ENCODE measurements around the gene PADI2.
"Not testable (repeated sequence)": the region's sequence is repeated elsewhere in the genome, so short reads cannot be mapped to it uniquely, and the experiment has no call there.

The PADI2 gene

DNA sequence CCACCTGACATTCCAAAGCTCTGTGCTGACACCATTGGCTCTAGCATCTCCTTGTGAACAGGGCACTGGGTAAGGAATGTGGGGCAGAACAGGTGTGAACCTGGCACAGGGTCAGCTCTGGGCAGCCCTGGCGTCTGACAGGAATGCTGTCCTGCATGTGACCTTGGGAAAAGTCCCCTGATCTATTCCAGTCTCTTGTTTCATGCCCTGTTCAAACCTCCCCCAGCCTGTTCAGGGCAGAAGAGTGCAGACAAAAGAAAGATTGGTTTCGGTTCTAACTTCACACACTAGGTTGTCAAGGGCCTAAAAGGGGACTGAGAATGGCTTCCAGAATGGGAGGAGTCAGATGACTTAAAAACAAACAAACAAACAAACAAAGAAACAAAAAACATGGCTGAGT lies 37.8 kb downstream of the PADI2 start:
- DNase-seq (ENCODE audit: low spot score), result no peak

DNA sequence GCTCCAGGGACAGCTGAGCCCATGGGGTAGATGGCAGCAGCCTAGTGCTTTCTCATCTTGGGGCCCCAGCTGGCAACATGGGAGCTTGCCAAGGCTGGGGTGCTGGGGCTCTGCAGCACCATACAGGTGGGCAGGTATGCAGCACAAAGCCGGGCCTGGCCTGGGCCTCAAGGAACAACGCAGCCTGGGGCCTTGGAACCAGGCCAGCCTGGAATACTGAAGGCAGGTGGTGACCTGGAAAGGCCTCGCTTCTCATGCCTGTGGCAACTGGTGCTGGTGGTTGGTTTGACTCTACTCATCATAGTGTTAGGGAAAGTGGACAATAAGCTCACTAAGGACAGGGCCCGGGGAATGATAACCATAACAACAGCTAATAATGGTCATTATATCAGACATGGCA lies 38.4 kb downstream of the PADI2 start:
- DNase-seq (ENCODE audit: low spot score), result no peak

DNA sequence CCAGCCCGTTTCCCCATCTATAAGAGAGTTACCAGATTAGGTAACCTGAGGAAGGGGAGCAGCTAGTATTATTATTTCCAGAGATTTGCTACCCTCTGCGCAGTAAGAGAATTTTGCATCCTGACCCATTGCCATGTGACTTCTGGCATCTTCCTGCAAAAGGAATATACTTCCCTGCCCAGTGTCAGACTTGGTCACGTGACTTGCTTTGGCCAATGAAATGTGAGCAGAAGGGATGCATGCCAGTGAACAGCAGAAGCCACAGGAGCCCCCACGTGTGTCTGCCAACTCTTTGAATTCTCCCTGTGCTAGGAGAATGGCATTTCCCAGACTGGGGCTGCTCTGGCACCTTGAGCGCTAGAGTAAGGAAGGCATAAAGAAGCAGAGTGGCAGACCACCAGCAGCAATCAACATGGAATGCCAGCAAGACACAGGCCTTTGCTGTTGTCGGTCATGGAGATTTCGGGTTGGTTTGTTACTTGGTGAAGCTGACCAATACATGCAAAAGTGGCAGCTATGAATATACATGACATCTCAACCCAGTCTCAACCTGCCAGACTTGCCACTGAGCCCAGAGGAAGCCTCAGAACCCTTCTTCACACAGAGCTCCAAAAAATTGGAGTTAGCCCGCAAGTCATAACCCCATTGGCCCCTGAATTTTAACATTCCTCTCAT lies 39.0 kb downstream of the PADI2 start:
- no peak for DNase-seq (ENCODE audit: low spot score)

DNA sequence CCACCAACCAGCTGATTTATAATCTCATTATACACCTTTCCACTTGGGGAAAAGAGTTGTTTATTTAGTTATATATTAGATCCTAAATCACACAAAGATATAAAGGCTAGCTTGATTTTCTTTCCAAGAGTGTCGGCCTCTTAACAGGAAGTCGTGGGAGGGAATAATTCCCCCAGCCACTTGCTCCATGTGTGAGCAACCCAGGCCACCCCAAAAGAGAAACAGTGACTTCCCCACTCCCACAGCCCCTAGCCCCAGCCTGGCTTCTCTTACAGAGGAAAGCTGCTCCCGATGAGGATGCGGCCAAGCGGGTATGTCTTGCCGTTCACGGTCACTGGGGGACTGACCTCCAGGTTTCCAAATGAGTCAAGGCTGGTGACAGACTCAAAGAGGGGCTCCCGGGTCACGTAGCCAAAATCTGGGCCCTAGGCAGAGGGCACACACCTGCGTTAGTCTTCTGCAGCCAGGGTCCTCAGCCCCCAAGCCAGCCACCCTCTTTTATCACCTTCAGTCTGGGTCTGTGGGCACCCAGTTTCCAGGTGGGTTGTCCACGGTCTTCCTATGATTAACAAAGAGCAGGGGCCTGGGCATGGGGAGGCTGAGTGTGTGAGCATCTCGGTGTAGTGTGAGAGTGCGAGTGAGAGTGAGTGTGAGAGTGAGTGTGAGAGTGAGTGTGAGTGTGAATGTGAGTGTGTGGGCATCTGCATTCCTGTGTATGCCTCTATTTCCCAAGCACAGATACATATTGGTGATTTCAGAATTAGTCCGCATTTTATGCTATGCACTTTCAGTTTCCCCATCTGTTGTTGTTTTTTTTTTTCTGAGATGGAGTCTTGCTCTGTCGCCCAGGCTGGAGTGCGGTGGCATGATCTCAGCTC lies 40.0 kb downstream of the PADI2 start:
- DNase-seq (ENCODE audit: low spot score), result no peak

DNA sequence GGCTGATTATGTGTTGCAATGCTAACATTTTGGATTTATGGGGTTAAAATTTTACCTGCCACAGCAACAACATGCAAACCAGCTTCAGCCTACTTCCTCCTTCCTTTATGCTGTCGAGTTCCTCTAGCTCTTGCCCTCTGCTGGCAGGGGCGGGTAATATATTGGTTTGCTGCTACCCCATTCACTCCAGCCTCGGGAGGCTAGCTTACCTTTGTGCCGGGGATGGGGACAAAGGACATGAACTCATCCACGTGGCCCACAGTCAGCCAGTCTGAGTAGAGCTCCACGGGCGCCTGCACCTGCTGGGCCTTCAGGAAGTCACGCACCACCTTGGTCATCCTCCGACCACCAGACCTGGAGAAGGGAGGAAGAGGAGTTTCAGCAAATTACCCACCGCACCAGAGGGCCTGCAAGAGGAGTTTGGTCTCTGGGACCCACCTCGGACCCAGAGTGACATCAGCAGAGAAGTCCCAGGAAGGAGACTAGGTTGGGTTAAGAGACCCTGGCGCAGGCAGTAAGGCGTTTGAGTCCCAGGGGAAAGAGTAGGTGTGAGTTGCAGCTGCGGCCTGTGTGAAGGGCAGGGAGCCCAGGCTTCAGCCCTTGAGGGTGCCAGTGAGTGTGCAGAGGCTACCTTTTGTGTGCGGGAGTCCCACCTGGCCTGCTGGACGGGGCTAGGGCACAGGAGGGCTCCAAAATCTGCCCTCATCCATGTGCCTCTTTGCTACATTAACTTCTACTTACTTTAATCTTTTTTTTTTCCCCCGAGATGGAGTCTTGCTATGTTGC lies 43.6 kb downstream of the PADI2 start:
- DNase-seq (ENCODE audit: low spot score), result peak; percentile 2

DNA sequence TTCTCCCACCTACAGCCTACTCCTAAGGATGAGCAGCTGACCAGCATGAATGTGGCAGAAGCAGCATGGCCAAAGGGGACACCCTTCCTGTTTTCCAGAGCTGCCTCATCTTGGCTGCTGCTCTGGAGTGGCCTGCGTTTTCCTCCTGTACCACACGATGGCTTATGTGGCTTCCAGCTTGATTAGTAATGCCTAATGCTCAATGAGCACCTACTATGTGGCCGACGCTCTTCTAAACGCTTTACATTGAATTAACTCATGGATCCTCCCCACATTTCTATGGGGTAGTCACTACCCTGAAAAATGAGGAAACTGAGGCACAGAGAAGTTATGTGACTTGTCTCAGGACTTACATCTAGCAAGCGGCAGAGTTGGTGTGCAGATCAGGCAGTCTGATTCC lies 47.5 kb downstream of the PADI2 start:
- no peak for DNase-seq (ENCODE audit: low spot score)

DNA sequence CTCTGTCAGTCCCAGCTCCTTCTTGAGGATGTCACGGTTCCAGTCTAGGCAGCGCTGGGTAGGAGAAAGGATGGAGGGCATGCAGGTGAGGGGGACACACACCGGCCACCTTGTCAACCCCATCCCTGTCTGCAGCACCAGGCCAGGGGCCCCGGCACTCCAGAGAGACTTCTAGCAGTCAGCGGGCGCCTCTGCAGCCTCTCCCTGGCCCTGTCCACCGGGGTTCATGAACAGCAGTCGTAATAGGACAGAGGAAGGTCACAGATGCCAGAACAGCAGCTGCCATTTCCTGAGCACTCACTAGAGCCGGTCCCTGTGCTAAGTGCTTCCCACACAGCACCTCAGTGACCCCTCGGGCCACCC lies 49.1 kb downstream of the PADI2 start:
- DNase-seq (ENCODE audit: low spot score), result no peak

DNA sequence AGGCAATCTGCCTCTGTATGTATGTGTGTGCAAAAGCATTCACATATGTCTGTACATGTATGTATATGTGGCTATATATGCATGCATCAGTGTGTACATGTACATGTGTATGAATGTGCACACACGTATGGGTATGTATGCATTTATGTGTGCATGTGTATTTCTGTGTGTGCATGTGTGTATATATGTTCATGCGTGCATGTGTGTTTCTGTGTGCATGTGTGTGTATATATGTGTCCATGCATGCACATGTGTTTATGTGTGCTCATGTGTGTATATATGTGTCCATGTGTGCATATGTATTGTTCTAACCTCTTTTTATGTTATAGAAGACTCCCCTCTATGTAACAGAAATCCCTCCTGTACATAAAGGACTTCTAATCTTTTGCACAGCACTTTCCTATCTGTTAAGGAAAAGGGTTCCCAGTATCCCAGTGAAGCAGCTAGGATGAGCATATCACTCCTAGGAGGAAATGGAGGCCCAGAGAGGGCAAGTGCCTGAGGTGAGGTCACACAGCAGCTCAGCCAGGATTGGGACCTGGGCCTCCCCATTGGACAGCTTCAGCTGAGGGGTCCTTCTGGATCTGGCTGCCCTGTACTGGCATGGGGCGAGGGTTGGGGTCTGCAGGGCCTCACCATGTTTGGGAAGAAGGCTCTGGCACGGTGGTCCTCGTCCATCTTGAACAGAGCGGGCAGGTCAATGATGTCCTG lies 49.6 kb downstream of the PADI2 start:
- DNase-seq (ENCODE audit: low spot score), result no peak

DNA sequence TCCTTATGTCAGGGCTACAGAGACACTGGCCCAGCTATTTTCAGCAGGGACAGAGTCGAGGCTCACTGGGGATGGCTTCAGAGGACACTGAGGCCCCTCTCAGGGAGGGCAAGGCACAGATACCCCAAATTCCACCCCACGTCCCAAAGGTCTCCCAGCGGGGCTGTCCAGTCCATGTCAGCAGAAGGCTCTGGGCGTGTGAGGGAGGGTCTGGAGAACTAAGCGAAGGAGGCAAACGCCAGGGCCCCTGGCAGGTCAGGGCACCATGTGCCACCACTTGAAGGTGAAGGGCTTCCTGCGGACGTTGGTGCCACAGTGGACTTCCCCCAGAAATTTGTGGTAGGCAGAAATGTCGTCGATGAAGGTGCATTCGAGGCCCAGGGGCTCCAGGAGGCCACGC lies 50.5 kb downstream of the PADI2 start:
- DNase-seq (ENCODE audit: low spot score), result no peak

DNA sequence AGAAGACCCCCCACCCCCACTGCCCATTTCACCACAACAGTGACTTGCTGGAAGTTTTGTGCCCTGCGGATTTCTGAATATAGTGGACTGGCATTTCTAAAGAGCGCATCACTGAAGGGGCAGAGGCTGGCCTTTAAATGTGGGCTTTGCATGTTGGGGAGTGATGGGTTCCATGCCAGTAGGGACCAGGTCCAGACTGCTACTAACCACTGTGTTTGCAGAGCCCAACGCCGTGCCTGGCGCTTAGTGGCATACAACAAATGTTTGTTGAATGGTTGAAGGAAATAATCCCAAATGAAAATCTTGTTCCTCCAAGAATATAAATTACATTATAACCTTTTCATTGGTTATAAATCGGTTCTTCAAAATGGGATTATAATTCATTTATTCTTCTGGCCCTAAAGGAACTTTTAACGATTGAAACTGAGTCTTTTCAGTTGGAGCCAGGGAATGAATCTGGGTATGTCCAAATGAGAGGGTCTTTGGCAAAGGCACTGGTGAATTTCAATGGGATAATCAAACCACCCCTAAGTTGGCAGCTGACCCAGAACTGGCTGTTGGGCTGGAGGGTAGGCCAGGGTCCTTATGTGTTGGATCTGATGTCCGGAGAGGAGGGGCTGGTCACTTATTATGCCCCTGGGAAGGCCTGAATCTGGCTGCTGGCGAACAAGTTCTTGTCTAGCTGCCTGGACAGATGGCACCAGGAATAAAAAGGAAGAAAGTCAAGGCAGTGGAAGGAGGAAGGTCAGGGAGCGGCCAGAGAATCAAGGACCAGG lies 51.6 kb downstream of the PADI2 start:
- DNase-seq (ENCODE audit: low spot score), result no peak

DNA sequence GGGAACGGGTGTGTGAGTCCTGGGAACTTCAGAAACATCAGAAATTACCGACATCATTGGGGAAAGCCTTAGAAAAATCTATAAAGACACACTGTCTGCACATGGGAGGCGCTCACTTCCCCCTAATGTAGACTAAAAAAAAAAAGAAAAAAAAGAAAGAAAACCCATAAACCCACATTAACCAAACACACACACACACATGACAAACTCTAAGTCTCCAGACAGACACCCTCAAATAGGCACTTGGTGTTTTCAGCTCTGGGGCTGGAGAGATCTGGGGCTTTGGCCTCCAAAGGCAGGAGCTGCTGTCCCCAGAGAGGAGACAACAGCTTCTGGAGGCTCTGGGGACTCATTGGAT lies 52.2 kb downstream of the PADI2 start:
- no peak for DNase-seq (ENCODE audit: low spot score)

DNA sequence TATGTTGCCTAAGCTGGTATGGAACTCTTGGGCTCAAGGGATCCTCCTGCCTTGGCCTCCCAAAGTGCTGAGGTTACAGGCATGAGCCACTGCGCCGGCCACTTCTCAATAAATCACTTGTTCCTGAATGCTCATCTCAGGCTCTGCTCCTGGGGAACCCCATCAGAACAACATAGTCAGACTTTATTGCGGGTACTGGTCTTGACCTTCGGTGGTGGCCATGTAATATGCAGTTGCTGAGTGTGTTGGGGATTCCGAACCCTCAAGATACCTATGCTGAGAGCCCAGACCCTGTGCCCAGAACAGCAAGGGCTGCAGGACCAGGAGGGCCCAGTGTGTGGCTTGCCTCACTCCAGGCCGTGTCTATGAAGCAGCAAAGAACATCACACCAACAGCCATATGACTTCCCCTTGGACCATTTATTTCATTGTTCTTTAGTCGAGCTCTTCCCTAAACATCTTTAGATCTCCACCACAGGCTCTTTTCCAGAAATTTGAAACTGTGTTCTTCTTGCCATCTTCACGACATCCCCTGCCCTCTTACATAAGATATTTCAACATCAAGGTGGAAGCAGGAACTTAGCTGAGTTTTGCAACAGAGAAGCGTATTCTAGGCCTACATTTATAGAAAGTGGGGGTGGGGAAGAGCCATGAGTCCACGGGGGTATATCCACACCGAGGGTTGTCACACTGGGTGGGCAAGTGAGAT lies 52.7 kb downstream of the PADI2 start:
- DNase-seq (ENCODE audit: low spot score), result no peak

DNA sequence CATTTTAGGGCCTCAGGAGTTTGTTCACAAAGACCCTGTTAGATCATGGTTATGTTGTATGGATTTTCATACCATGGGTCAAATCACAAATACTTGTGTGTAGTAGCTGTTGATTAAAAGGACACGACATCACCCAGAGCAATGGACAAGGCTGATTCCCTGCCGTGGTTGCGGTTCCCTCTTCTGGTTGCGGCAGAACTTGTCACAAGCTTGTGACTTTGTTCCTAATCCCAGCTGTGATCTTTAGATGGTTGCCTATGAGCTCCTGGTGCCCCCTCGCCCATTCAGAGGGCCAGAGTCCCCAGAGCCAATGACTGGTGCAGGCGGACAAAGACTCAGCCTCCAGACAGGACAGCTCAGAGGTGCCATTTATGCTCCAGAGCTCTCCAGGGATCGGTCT lies 53.6 kb downstream of the PADI2 start:
- no peak for DNase-seq (ENCODE audit: low spot score)

DNA sequence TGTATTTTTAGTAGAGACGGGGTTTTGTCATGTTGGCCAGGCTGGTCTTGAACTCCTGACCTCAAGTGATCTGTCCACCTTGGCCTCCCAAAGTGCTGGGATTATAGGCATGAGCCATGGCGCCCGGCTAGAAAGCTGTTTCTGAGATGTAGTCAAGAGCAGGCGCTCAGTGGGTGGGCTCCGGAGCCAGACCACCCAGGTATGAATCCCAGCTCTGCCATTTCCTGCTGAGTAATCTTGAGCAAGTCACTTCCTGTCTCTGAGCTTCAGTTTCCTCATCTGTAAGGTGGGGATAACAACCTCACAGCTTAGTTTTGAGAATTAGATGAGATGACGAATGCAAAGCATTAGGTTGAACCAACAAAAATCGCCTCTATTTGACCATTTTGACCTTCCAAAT lies 56.5 kb downstream of the PADI2 start:
- not testable (repeated sequence) for DNase-seq (ENCODE audit: low spot score)

DNA sequence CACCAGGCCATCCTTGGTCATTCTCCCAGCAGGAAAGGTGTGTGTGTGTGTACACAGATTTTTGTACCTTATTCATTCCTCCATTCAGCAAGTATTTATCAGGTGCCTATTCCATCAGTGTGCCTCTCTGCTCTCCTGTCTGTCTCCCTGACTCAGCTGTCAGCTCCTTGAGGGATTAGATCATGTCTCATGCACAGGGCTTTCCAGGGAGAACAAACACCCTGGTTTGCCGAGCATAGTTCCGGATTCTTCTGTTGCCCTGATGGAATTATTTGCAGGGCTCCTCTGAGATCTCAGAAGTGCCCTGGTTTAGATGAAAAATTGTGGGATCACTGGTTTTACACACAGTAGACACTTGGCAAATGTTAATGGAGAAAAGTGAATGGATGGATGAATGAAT lies 57.4 kb downstream of the PADI2 start:
- DNase-seq (ENCODE audit: low spot score), result no peak

DNA sequence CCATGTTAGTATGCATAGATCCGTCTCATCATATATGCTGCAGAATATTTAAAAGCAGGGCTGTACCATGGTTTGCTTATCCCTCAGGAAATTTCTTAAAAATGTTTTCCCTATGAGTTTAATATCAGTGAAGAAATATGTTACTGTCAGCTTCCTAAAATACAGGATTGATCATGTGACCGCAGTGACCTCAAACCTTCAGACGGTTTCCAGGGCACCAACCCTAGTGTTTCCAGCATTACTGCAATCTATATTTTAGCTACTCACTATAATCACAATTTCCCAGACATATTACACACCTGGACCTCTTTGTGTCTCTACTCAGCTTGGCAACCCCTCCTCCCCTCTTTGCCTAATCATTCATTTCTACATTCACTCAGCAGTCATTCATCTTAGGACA lies 57.8 kb downstream of the PADI2 start:
- no peak for DNase-seq (ENCODE audit: low spot score)

DNA sequence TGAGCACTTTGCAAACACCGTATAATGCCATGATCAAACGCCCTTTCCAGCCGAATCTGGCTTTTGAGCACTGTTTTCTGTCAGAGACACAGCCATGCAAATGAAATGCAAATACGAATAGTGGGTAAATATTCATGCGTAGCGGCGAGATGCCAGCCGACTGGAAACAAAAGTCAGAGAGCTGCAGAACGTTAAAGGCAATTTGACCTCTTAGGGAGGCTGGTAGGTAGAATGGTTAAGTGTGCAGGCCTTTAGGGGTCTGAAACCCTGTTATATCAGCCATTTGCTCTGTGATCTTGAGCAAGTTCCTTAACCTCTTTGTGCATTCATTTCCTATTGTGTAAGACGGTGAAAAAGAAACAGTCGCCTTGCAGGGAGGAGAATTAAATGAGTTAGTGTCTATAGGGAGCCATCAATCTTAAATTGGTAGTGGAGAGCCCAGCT lies 58.9 kb downstream of the PADI2 start:
- no peak for DNase-seq (ENCODE audit: low spot score)

DNA sequence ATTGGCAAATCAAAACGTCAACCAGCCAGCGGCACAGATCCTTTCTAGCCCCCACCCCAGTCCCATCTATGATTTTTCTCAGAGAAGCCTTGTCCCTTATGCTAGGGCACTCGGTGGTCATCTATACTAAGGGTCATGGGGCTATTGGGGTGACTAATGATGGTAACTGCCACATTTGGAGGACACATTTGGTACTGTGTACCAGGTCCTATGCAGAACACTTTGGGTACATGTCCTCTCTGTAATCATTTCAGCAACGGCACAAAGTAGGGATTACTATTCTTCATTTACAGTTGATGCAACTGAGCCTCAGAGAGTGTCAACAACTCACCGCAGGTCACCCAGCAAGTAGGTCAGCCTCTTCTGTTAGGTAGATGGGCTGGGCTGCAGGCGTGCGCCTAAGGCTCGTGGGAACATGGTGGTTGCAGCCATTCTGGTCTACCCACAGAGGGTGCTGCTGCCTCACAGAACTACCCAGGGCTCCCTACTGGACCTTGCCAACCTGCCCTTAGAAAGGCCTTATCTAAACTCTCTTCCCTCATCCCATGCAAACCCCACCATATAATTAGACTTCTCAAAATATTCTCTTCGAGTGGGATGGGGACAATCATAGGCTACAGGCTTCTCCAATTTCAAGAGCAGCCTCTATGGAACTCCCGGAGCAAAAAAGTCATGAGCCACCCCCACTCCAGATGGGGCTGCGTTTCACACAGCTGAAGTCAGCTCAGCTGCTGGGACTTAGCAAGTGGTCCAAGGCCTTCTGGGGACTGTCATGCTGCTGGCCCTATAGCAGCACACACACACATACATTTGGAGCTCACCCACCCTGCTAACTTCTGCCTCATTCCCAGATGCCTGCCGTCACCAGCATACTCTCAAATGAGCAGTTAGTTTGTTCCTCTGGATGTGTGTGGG lies 59.6 kb downstream of the PADI2 start:
- peak; percentile 18 for DNase-seq (ENCODE audit: low spot score)

DNA sequence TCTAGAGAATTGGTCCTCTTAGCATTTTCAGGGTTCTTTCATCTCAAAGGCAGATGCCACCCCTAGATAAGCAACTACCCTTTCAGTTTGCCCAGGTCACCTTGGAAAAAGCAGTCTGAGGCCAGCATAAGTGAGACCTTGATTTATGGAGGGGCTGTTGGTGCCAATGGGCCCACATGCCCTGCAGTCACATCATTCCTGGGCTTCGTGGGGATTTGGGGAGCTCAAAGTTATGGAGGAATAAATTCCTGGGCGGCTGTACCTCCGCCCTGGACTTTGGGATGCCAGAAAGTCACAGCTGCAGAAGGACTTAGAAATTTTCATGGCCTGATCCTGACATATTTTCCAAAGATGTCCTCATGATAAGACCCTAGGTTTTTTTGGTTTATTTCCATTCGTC lies 62.7 kb downstream of the PADI2 start:
- DNase-seq (ENCODE audit: low spot score), result no peak

DNA sequence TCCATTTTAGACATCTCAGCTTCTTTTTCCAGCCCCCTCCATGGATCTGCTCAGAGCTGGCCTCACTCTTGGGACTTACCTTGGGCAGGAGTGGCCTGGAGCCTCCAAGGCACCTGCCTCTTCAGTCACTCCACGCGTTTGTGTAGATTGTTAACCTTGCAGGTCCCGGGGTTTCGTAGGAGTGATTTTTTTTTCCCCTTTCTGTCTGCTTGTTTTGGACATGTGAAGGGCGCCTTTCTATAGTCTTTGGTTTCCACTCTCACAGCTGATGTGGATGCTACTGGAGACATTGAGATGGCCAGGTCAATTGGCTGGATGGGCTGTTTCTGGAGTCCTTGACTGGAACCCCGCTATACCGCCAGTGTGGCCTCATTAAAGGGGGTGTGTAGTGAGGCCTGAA lies 63.5 kb downstream of the PADI2 start:
- DNase-seq (ENCODE audit: low spot score), result no peak

All from CD4-positive, alpha-beta T cell treated with Interleukin-15 for 4 hours (primary cell).